Gastrocnemius medialis (tissue), 4 donors: ENCODE results near the gene DMPK. TPM values are rescaled to one million over a fixed set of nuclear protein-coding genes. Genes with fewer than 3 reads are reported as not detected.
A peak's percentile ranks its signal among the peaks of the same experiment; 100 is the strongest.

Source experiments
- ATAC-seq, 2 donors: fragments of 150-250 bp; one replicate each; pipeline ENCODE4 v1.9.1; 2016
- DNase-seq, 2 donors: peaks; one replicate each; pipeline ENCODE4 v3.0.0-alpha.2; 2019
- H3K27ac ChIP-seq, 4 donors: fragments of 200-600 bp; sonication (generic); 1 replicate in 1 of 4; 2 replicates in 3 of 4; pipeline ENCODE4 v1.5.1; 2016 to 2018; ENCODE audit warnings: mild to moderate bottlenecking in 2 of 4, moderate library complexity in 1 of 4
- H3K27me3 ChIP-seq, 3 donors: fragments of 200-600 bp; sonication (generic) in 2 of 3; 1 replicate in 1 of 3; 2 replicates in 2 of 3; pipeline versions ENCODE4 v1.5.1 to v1.6.0; 2016 to 2019; ENCODE audit warnings: mild to moderate bottlenecking in 1 of 3, moderate library complexity in 1 of 3
- H3K36me3 ChIP-seq, 2 donors: fragments of 200-600 bp; sonication (generic) in 1 of 2; one replicate each; pipeline ENCODE4 v1.5.1; 2017 to 2018
- H3K4me1 ChIP-seq, 2 donors: fragments of 200-600 bp; sonication (generic) in 1 of 2; one replicate each; pipeline ENCODE4 v1.5.1; 2016 to 2017; ENCODE audit warnings: mild to moderate bottlenecking in 2 of 2
- H3K4me3 ChIP-seq, 4 donors: fragments of 200-600 bp; sonication (generic) in 3 of 4; 1 replicate in 1 of 4; 2 replicates in 3 of 4; pipeline ENCODE4 v1.5.1; 2016 to 2019; ENCODE audit warnings: mild to moderate bottlenecking in 2 of 4
- H3K9me3 ChIP-seq, 3 donors: fragments of 200-600 bp; sonication (generic) in 2 of 3; 1 replicate in 1 of 3; 2 replicates in 2 of 3; pipeline ENCODE4 v1.5.1; 2016 to 2019
- CTCF ChIP-seq, 5 experiments: fragments of 450-650 bp in 3 of 5; fragments of 200-600 bp in 2 of 5; sonication (generic) in 2 of 5; IDR thresholded peaks in 4 of 5; conservative IDR thresholded peaks in 1 of 5; 1 replicate in 4 of 5; 2 replicates in 1 of 5; pipeline ENCODE4 v1.5.1; 2016 to 2019; ENCODE audit warnings: antibody characterized with exemption in 5 of 5, mild to moderate bottlenecking in 3 of 5, moderate library complexity in 3 of 5
- POLR2A ChIP-seq, 2 donors: fragments of 450-650 bp; IDR thresholded peaks; one replicate each; pipeline ENCODE4 v1.6.1; 2017; ENCODE audit warnings: antibody characterized with exemption in 2 of 2, mild to moderate bottlenecking in 2 of 2, moderate library complexity in 2 of 2
- in situ Hi-C, 4 donors: fragments of 200-750 bp; cut with MboI; loops; one replicate each; pipeline versions ENCODE4 v1.15.0 to v1.8.0; 2017; ENCODE audit warnings: low sequenced_read_pairs in 4 of 4
- intact Hi-C: fragments of 100-400 bp; cut with DNase I; formaldehyde crosslinking; loops from one replicate; pipeline ENCODE4 v1.15.1; 2023; ENCODE audit warnings: low total_unique reads
- total RNA-seq, 4 donors: library from RNA; depleted of rRNA; stranded (reverse); fragments of >200 nt; gene quantifications; one replicate each; pipeline versions ENCODE4 v1.1.0 to v1.2.3, GENCODE V29; 2016

Gene DMPK
- total RNA-seq, 4 donors from 2014 or later, result 93.0 to 196 (median 116) TPM

- H3K4me1 ChIP-seq, result peaks cover 3 to 11% of the 10 kb centered on the region in 2 donors
- DNase-seq (no peak), ATAC-seq (no peak)
- H3K27me3 ChIP-seq, result no peaks in the 10 kb centered on the region
- no peak for TF ChIP-seq POLR2A (IDR thresholded peaks at IDR 0.05)
- TF ChIP-seq CTCF (IDR thresholded peaks at IDR 0.05 in 4 of 5, conservative IDR thresholded peaks at IDR 0.05 in 1 of 5), result no peak
- in situ Hi-C loops (no loop called here), intact Hi-C loops (no loop called here)
- H3K9me3 ChIP-seq, result no peaks in the 10 kb centered on the region
- H3K4me3 ChIP-seq, result no peak overlapping the region
- peaks cover 0 to 28% of the 10 kb centered on the region in 2 donors for H3K36me3 ChIP-seq
- peak overlapping the region; percentile 44 to 99 (median 97) for H3K27ac ChIP-seq
These were observed 10.0 kb downstream of the DMPK start for GRCh38 chr19:45772130-45772840.

GRCh38 chr19:45771311-45771933, 10.9 kb downstream of the DMPK start:
- H3K36me3 ChIP-seq, result peaks cover 0 to 19% of the 10 kb centered on the region in 2 donors
- no peak for TF ChIP-seq POLR2A (IDR thresholded peaks at IDR 0.05)
- ATAC-seq (no peak), DNase-seq (no peak)
- intact Hi-C loops, result loop anchor here (2.0 kb wide), 1 partner anchor 91 kb away; the partner anchor contains the start of gene SYMPK
- H3K4me3 ChIP-seq, result peak overlapping the region in 3 of 4 donors; percentile 79 to 90 (median 86)
- H3K27me3 ChIP-seq, result no peaks in the 10 kb centered on the region
- peaks cover 11 to 20% of the 10 kb centered on the region in 2 donors for H3K4me1 ChIP-seq
- no peaks in the 10 kb centered on the region for H3K9me3 ChIP-seq
- in situ Hi-C loops, result no loop called here
- peak overlapping the region; percentile 95 to 99 (median 97) for H3K27ac ChIP-seq

- DNase-seq, result peak; percentile 98 to 99
- H3K27me3 ChIP-seq, result no peaks in the 10 kb centered on the region
- peak; percentile 57 to 64 for ATAC-seq
- H3K36me3 ChIP-seq, result peaks cover 0 to 17% of the 10 kb centered on the region in 2 donors
- in situ Hi-C loops (no loop called here), intact Hi-C loops (loop anchor here (1.0 to 2.0 kb wide), 4 partner anchors 12 to 92 kb away; partner anchors contain the start of genes DMPK, DMWD and SYMPK)
- peak overlapping the region; percentile 74 to 90 (median 82) for H3K4me3 ChIP-seq
- peaks cover 16 to 29% of the 10 kb centered on the region in 2 donors for H3K4me1 ChIP-seq
- no peaks in the 10 kb centered on the region for H3K9me3 ChIP-seq
- H3K27ac ChIP-seq, result peak overlapping the region; percentile 95 to 99 (median 97)
- TF ChIP-seq POLR2A (IDR thresholded peaks at IDR 0.05) (peak; percentile 65 to 79), CTCF (IDR thresholded peaks at IDR 0.05 in 4 of 5, conservative IDR thresholded peaks at IDR 0.05 in 1 of 5) (peak; percentile 98 to 99 (median 99))
These were observed 11.8 kb downstream of the DMPK start for GRCh38 chr19:45770192-45771101.

- TF ChIP-seq POLR2A (IDR thresholded peaks at IDR 0.05) (no peak), CTCF (IDR thresholded peaks at IDR 0.05 in 4 of 5, conservative IDR thresholded peaks at IDR 0.05 in 1 of 5) (no peak)
- intact Hi-C loops (loop anchor here (1.0 to 5.0 kb wide), 9 partner anchors 12 to 1023 kb away; partner anchors contain the start of genes BCL3, DMPK, DMWD and FBXO46), in situ Hi-C loops (no loop called here)
- Histone ChIP-seq H3K4me1 (peaks cover 19 to 36% of the 10 kb centered on the region in 2 donors), H3K36me3 (peaks cover 0 to 14% of the 10 kb centered on the region in 2 donors), H3K9me3 (no peaks in the 10 kb centered on the region), H3K4me3 (peak overlapping the region; percentile 74 to 90 (median 82)), H3K27ac (peak overlapping the region; percentile 95 to 99 (median 97)), H3K27me3 (no peaks in the 10 kb centered on the region)
- ATAC-seq, result peak in 1 of 2 donors; percentile 13
- DNase-seq, result peak; percentile 26 to 60
These were observed 12.5 kb downstream of the DMPK start for GRCh38 chr19:45769821-45770191.
